Head of caudate nucleus (tissue), 42 donors: ENCODE measurements around the gene OTOA.
"Not testable (repeated sequence)": the region's sequence is repeated elsewhere in the genome, so short reads cannot be mapped to it uniquely, and the experiment has no call there.

ENCODE experiments used
- DNase-seq, 42 donors: peaks; one replicate each; pipeline versions ENCODE4 v3.0.0 to v3.0.0-alpha.2; 2020 to 2021; ENCODE audit warnings: mixed read lengths in 7 of 42
- intact Hi-C: fragments of 100-400 bp; cut with DNase I; formaldehyde crosslinking; loops from one replicate; pipeline ENCODE4 v1.15.0; 2022

OTOA gene

DNA sequence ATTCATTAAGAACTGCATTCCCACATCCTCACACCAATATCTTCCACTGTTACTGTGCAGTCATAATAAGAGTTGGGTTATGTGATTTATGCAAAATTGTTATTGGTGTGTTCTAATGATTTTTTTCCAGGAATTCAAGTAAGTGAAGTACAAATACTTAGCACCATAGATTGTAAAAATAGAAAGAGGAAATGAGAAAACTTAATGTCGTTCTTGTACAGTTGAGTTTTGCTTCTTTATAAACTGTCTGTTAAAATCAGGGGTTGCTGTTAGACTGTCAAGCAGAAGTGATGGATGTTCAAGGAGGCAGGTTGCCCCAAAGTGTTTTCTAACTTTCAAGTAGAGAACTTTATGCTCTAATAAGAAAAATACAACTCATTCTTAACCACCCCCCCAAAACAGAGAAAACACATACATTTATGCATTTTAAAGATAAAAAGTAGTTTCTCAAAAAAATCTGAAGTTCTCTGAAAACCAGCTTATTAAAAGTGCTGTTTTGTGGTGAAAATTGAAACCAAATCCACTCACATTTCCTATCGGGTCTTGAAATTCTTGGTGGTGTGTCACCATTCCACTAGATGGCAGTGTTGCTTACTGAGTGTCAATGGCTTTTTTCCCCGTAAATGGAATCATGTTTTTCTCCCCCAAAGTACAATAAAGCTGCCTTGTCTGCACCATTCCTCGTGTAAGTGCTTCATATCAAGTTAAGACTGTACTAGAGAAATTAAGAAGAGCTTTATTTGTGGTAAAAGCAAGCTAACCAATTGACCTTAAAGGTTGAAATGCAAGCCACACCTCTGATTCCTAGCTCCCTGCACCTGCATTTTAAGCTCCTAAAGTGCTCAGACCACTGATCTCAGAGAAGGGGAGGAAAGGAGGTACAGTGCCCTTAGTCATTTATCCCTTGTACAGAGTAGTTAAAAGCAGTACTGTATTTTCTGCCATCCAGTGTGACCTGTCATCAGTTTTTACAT lies 6.7 kb upstream of the OTOA start:
- intact Hi-C loops: loop anchor here (5.0 kb wide), 1 partner anchor 50 kb away; no protein-coding TSS in a partner anchor
- DNase-seq: peak in 22 of 42 donors; percentile 21 to 77 (median 47)

DNA sequence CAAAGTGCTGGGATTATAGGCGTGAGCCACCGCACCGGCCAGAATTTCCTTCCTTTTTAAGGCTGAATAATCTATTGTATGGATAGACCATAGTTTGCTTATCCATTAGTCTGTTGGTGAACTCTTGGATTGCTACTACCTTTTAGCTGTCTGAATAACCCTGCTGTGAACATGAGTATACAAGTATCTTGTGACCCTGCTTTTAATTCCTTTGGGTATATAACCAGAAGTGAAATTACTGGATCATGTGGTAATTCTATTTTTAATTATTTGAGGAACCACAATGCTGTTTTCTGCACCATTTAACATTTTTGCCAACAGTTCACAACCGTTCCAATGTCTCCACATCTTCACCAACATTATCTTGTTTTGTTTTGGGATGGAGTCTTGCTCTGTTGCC lies 4.6 kb upstream of the OTOA start:
- no peak for DNase-seq
- intact Hi-C loops: loop anchor here (5.0 kb wide), 1 partner anchor 48 kb away; no protein-coding TSS in a partner anchor

GRCh38 chr16:21664801-21665492 lies 1.2 kb downstream of the OTOA start:
- DNase-seq: peak in 1 of 42 donors; percentile 28
- intact Hi-C loops: no loop called here

GRCh38 chr16:21666772-21667171 lies 3.0 kb downstream of the OTOA start:
- DNase-seq: peak in 1 of 42 donors; percentile 4
- intact Hi-C loops: no loop called here

GRCh38 chr16:21667575-21667974 lies 3.8 kb downstream of the OTOA start:
- DNase-seq: no peak
- intact Hi-C loops: no loop called here

- intact Hi-C loops: no loop called here
- DNase-seq: no peak
Observed at GRCh38 chr16:21673469-21673868, 9.7 kb downstream of the OTOA start.

GRCh38 chr16:21674456-21674855 lies 10.7 kb downstream of the OTOA start:
- intact Hi-C loops, DNase-seq: not testable (repeated sequence)

GRCh38 chr16:21680714-21681113 lies 16.9 kb downstream of the OTOA start:
- intact Hi-C loops, DNase-seq: not testable (repeated sequence)

DNA sequence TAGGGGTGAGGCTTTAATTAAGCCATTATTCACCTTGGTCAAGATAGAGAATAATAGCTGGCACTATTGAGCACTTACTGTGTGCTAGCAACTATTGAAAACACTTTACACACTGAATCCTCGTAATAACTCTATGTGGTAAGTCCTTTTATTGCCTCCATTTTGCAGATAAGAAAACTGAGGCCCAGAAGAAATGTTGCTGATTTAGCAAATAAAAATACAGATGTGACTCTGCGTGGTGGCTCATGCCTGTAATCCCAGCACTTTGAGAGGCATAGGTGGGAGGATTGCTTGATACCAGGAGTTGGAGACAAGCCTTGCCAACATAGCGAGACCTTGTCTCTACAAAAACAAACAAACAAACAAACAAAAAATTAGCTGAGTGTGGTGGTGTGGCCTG lies 19.4 kb downstream of the OTOA start:
- intact Hi-C loops: no loop called here
- DNase-seq: no peak

DNA sequence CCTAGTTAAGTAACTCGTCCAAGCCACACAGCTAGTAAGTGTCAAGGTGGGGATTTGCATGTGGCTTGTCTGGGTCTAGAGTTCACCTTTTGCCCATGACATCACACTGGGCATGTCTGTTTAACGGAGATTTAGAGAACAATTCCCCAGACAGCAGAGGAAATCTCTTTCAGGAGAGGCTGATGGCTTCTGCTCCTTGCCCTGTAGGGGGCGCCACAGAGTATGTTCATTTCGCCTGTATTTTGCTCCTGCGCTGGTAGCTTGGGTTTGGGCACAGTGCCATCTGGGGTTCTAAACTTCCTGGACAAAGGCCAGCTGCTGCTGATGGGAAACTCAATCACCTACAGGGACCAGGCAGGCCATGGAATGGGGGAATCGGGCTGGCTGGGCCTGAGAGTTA lies 20.4 kb downstream of the OTOA start:
- no peak for DNase-seq
- intact Hi-C loops: no loop called here

DNA sequence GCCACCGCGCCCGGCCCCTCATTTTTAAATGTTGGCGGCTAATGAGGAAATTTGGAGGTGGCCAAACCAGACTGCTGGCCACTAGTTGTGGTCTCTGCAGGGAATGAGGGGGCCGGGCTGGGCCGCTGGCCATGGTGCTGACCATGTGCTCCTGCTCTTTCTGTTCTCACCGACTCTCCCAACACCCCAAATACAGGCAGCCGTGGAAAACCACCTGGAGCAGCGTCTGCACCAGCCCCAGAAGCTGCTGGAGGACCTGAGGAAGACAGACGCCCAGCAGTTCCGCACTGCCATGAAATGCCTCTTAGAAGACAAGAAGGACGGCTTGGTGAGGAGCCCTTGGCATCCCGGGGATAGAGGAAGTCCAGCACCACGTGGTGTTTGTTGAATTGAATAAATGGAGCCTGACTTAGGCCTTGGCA lies 21.3 kb downstream of the OTOA start:
- peak in 2 of 42 donors; percentile 3 to 25 for DNase-seq
- intact Hi-C loops: no loop called here

DNA sequence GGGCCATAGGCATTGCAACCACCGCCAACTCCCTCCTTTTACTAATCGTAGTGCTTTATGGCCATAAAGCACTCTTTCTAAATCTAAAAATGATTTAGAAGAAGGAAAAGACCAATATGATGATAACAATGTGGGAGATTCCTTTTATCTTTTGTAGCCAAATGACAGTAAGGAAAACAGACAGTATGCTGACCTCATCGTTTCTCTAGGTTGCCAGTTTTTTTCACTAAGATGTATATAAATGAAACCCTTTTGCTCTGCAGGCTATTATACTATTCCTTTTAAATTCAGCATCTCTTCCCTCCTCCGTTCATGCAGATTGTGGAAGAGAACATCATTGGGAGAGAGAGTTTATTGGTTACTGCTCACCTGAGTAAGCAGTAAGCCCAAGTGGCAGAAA lies 25.3 kb downstream of the OTOA start:
- DNase-seq: no peak
- intact Hi-C loops: no loop called here

DNA sequence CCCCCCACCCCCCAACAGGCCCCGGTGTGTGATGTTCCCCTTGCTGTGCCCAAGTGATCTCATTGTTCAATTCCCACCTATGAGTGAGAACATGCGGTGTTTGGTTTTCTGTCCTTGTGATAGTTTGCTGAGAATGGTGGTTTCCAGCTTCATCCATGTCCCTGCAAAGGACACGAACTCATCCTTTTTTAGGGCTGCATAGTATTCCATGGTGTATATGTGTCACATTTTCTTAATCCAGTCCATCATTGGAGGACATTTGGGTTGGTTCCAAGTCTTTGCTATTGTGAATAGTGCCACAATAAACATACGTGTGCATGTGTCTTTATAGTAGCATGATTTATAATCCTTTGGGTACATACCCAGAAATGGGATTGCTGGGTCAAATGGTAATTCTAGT lies 27.2 kb downstream of the OTOA start:
- DNase-seq, intact Hi-C loops: not testable (repeated sequence)

- DNase-seq: no peak
- intact Hi-C loops: no loop called here
Observed at GRCh38 chr16:21694609-21695008, 30.8 kb downstream of the OTOA start.

DNA sequence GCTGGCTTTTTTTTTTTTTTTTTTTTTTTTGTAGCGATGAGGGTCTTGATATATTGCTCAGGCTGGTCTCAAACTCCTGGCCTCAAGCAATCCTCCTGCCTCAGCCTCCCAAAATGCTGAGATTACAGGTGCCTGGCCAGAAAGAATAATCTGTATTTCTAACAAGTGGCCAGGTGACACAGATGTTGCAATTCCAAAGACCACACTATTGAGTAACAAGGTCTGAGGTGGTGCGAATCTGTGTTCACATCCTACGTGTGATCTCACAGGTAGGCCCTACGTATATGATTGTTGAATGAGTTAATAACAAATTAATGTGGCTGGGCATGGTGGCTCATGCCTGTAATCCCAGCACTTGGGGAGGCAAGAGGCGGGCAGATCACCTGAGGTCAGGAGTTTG lies 33.3 kb downstream of the OTOA start:
- intact Hi-C loops: no loop called here

GRCh38 chr16:21698169-21699032 lies 34.6 kb downstream of the OTOA start:
- no peak for DNase-seq
- intact Hi-C loops: no loop called here

More for the DNA sequence above, 33.3 kb downstream of the OTOA start:
- no peak for DNase-seq

- intact Hi-C loops: no loop called here
- no peak for DNase-seq
Observed at GRCh38 chr16:21701271-21701670, 37.5 kb downstream of the OTOA start.

- intact Hi-C loops: no loop called here
- no peak for DNase-seq
Observed at GRCh38 chr16:21702276-21702675, 38.5 kb downstream of the OTOA start.

GRCh38 chr16:21703156-21703555 lies 39.4 kb downstream of the OTOA start:
- no peak for DNase-seq
- intact Hi-C loops: no loop called here
